Activated T-helper 1 cell treated with anti-CD3 and anti-CD28 coated beads, Interleukin-2, amount 50 U/mL, for 16 hours (primary cell): ENCODE results near the gene CNOT2.
"Not testable (repeated sequence)": the region's sequence is repeated elsewhere in the genome, so short reads cannot be mapped to it uniquely, and the experiment has no call there.

Source experiments
- DNase-seq, 2 donors: peaks; one replicate each; pipeline ENCODE4 v3.0.0-alpha.2; 2020; ENCODE audit warnings: low read depth in 1 of 2, low spot score in 1 of 2

Gene CNOT2

GRCh38 chr12:70364695-70365397, 121.6 kb downstream of the CNOT2 start:
- no peak for DNase-seq

DNA sequence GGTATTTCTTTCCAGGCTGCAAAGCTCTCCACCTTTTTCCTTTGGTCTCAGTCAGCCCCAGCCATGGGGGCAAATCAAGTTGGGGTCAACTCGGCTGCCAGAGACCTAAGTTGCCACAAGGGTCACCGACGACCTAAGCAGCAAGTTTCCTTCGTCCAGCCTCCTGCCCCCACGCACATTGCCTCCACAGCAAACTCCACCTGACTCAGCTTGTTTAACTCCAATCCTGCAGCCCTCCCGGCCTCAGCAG, 122.1 kb downstream of the CNOT2 start:
- no peak for DNase-seq

DNA sequence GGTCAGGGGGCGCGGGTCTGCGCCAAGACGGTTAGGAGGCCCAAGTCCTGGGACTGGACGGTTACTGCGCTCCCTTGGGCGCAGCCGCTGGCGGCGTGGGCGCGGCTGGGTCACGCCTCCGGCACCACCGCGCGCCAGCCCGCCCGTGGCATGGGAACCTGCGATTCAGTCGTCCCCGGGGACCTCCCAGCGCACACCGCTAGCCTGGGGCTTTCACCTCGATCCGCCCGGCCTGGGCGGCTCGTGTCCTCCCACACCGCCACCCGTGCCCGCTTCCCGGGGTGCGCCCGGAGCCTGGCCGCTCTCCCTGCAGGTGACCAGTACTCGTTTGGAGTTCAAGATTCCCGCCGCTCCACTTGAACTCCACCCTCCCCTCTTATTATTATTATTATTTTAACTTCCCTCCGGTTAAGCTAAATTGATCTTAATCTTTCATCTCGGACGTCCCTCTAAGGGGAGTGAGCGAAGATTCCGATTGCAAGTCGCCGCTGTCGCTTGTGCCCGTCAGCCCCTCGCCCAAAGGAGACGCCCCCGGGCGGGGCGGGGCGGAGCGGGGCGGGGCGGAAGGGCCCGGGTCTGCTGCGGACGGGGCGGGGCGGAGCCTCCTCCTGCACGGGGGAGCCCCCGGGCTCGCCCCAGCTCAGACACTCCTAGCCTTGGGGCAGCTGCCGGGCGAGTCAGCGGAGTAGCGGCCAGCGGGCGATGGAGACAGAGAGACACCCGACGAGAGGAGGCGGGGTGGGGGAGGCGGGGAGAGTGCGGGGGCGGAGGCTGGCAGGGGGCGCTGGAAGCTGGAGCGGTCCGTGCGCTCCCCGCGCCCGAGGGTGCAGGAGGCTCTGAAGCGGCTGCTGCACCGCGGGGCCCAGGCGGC, 122.7 kb downstream of the CNOT2 start, which contains the start of gene KCNMB4:
Gene KCNMB4, plus strand, starts transcription at position 643 of the 871 bp plus-strand sequence. CDS start 445 bp downstream, outside the sequence.
- peak; percentile 34 to 72 for DNase-seq

DNA sequence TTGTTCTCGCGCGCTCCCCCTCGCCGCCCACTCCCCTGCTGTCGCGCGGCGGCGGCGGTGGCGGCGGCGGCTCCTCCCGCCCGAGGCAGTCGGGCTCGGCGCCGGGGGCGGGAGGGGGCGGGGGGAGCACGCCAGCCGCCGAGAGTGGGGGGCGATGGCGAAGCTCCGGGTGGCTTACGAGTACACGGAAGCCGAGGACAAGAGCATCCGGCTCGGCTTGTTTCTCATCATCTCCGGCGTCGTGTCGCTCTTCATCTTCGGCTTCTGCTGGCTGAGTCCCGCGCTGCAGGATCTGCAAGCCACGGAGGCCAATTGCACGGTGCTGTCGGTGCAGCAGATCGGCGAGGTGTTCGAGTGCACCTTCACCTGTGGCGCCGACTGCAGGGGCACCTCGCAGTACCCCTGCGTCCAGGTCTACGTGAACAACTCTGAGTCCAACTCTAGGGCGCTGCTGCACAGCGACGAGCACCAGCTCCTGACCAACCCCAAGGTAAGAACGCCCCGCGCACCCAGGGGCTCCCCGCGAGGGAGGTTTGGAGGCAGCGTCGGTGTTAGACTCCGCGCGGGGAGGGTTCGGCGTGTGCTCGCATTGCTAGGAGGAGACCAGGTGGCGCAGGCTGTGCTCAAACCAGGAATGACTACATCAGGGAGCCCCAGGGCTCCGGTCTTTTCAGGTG, 123.5 kb downstream of the CNOT2 start:
- DNase-seq: peak; percentile 38 to 40

DNA sequence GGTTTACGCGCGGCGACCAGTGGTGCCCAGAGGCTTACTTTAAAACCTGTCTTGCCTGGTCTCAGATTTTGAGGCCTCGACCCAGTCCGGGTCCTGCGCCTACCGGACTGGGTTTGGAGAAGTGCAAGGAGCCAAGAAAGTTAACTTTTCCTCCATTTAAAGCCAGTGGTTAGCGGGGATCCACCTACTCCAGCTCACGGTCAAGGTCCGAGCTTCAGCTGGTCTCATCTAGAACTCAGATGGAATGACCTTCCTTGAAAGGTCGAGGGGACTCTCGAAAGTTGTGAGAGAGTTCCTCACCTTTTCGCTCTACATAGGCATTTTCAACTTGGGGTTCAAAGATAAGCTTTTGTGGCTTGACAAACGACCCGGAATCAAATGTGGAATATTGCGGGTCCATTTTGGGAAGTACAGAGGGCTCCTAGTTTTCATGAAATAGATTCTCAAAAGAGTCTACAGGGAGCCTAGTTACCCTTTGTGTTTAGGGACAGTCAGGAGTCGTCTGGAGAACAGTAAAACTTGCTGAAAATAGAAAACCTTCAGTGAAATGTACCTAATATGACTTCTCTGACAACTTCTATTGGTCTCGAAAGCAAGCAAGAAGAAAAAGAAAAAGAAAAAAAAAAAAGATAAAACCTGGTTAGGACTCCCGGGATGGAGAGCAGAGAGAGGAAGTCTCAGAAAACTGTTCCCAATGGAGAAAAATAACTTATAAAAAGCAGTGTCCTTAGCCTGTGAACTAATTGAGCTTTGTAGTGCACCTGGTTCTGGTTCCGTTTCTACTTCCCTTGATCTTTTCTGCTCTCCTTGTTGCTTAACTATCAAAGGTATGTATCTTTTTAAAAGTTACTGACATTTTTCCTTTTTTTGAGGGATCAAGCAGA, 124.3 kb downstream of the CNOT2 start:
- no peak for DNase-seq

DNA sequence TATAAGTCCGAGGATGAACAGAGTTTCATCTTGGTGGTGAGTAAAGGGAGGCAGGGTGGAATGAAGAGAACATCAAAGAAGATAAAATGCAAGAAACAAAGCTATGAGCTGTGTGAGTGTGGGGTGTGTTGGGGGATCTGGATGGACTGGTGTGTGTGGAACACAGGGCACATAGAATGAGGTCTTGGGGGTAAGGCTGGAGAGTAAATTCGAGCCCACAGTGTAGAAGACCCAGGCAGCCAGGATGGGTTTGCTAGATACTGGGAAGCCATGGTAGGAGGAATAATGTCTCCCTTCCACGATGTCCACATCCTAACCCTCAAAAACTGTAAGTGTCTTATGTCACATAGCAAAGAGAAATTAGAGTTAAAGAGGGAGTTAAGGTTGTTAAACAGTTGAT, 129.6 kb downstream of the CNOT2 start:
- no peak for DNase-seq

- no peak for DNase-seq
Observed at GRCh38 chr12:70379846-70380245, 136.6 kb downstream of the CNOT2 start.

- DNase-seq: no peak
Observed at GRCh38 chr12:70383484-70383883, 140.3 kb downstream of the CNOT2 start.

GRCh38 chr12:70383886-70384285, 140.7 kb downstream of the CNOT2 start:
- no peak for DNase-seq

DNA sequence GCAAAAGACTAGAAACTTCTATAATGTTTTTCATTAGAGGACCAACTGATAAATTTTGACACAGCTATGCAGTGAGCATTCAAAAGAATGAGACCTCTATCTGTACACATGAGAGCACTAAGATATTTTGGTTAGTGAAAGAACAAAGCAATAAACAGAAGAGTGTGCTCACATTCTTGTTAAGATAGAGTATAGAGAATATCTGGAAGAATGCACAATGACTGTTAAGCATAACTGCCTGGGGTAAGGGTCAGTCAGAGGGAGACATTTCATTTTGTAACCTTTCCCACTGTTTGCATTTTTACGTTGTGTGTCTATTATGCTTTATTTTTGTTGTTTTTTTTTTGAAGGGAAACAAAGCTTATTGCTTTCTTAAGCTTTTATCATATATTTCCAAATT, 143.5 kb downstream of the CNOT2 start:
- no peak for DNase-seq

DNA sequence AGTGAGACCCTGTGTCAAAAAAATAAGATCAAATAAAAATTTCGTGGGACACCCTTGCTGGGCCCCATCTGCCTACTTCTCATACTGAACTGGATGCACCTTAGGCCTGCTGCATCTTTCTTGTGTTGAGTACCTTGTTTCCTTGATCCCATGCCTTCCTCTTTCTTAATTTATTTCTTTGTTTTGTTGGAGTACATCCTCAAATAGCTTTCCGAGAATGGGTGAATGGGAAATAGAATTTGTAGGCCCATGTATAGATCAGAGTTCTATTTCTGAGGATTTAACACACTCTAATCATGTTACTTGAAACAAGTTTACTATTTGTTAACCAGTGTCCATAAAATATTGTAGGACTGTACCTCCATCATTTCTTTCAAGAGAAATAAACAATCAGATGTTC, 146.4 kb downstream of the CNOT2 start:
- no peak for DNase-seq

DNA sequence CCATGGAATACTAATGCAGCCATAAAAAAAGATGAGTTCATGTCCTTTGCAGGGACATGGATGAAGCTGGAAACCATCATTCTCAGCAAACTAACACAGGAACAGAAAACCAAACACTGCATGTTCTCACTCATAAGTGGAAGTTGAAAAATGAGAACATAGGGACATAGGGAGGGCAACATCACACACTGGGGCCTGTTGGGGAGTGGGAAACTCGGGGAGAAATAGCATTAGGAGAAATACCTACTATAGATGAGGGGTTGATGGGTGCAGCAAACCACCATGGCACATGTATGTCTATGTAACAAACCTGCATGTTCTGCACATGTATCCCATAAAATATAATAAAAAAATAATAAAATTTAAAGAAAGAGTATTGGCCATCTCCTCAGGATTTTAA, 149.4 kb downstream of the CNOT2 start:
- DNase-seq: not testable (repeated sequence)

DNA sequence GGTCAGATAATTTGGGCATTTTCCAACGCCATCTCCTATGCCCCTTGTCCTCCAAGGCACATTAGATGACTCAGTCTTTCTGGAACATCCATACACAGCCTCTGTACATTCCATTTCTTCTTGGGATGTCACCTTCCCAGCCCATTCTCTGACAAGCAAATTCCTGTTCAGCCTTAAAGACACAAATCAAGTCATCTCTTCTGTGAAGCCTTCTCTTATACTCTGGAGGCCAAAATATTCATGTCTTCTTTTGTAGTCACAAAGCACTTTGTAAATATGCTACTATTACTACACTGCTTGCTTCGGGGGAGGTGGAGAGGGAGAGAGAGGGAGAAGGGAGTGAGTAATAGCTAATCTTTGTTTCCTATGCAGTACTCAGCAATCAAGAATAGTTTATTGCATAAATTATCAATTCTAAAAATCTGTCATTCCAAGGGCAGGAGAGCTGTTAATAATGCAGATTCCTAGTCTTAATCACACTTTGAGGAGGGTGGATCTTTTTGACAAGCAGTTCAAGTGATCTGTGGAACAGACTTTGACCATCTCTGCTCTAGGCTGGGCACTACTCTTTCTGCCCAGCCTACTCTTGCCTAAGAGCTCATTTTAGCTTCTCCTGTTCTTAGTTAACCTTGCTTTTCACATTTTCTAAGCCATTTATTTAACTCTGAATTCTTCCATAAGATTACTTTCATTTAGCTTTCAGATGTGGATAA, 150.7 kb downstream of the CNOT2 start:
- no peak for DNase-seq

- no peak for DNase-seq
Observed at GRCh38 chr12:70398002-70398401, 154.8 kb downstream of the CNOT2 start.

- no peak for DNase-seq
Observed at GRCh38 chr12:70398862-70399261, 155.6 kb downstream of the CNOT2 start.

DNA sequence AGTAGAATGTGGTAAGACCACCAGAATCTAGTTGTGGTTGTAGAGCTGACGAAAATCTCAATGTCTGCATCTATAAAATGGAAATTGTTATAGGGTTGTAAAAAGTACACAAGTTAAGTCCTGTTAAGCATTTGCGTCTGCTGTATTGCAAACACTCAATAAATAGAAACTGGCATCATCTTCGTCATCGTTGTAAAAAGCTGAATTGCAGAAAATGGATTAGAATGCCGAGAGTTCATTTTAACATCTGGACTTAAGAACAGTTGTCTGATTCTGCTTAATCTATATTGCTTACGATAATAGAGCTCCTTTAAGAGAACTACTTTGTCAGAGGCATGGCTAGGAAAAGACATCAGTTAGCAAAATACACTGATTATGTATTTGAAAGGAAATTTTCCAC, 156.1 kb downstream of the CNOT2 start:
- no peak for DNase-seq

DNA sequence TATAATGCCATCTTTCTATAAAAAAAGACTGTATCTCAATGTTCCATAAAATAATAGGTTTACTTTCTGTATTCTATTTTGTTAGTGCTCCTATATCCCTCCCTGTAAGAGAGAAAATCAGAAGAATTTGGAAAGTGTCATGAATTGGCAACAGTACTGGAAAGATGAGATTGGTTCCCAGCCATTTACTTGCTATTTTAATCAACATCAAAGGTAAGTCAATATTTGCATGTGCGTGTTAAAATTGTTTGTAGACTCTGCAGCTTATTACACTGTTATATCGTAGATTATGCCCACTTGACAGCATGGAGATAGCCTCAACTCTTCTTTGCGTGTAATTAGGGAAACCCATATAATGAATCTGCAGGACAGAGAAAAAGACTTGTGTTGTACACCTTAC, 156.9 kb downstream of the CNOT2 start:
- DNase-seq: no peak

DNA sequence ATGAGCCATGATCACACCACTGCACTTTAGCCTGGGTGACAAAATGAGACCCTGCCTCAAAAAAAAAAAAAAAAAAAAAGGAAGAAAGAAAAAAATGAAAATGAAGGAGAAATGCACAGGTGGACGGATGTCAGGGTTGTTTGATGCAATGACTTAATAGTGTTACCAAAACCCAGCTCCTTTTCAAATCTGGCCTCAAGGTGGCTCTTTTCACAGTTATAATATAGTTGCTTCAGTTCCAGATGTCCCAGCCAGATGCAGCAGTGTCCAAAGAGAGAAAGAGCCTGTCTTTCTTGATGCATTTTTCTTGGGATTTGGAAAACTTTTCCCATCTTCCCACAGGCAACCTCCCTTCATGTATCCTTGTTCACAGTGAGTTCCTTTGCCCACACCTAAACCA, 159.4 kb downstream of the CNOT2 start:
- DNase-seq: no peak

DNA sequence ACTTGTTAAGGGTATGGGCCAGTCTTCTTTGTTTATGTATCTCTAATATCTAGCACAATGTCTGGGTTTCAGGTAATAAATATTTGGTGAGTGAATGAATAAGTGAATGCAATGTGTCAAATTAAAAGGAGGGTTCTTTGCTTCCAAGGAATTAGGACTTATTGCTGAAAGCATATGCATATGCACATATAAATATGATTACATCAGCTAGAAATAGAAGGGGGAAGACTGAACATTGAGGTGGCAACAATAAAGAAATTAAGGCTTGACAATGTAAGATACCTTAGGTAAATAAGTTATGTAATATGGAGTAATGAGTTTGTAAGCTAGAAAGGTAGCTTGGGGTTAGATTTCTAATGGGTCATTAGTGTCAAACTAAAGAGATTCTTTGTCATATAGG, 160.6 kb downstream of the CNOT2 start:
- DNase-seq: no peak
